ENCODE results near the gene KCNJ1.

The KCNJ1 gene

GRCh38 chr11:128881221-128881620 lies 14.1 kb upstream of the KCNJ1 start:
- DNase-seq = no peak

GRCh38 chr11:128879817-128880216 lies 12.7 kb upstream of the KCNJ1 start:
- DNase-seq = no peak

- no peak for DNase-seq
These were observed 11.4 kb upstream of the KCNJ1 start for GRCh38 chr11:128878455-128878854.

DNA sequence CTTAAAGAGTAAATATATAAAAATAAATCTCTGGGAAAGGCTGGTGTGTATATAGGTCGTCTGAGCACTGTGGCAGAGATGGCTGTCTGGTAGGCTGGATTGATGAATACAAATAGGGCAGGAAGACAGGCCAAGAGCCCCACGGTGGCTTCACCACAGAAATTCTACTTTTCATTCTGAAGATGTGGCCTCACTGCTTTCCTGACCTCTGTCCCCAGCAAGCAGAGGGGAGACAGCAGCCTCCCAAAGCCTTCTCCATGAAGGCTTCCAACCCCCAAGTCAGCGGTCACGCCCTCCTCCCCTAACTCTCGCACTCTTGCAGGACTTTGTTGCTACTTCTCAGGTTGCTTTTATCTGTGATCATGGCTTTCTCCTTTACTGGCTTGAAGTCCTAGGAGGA lies 10.6 kb upstream of the KCNJ1 start:
- DNase-seq = no peak

DNA sequence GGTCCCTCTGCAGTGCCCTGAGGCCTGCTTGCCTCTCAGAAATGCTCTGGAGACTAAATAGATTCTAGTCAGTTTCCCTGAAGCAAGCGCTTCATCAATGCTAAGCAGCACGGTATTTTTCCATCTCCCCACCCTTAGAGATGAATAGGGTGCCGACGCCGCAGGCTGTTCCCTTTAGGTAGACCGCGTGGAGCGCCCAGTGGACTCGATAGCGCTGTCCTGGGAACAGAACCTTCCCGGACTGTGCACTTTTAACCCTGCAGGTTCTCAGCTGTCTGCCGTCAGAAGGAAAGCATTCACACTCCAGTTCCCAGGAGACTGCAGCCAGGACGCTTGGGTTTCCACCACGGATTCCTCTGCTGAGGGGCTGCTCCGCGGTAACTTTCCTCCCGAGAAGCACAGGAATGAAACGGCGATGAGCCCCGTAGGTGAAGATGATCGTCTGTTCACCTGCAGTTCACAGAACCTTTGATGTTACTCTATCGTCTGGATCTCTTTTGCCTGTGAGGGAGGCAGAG lies 9.1 kb upstream of the KCNJ1 start:
- no peak for DNase-seq

DNA sequence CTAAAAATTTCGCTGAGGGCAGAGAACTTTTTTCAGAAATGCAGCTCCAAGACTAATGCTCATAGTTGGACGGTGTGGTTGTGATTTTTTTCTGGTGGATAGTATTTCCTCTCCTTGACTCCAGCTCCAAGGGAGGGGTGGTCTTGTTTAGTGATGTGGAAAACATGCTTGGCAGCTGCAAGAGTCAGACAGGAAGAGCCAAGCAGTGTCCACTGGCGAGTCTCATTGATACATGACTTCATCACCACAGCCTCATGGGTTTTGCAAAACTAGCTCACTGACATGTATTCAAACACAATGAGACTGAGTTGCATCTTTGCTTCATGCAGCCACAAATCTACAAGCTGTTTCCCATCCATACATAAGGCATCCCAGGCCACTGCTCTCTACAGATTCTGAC lies 7.3 kb upstream of the KCNJ1 start:
- DNase-seq = no peak

DNA sequence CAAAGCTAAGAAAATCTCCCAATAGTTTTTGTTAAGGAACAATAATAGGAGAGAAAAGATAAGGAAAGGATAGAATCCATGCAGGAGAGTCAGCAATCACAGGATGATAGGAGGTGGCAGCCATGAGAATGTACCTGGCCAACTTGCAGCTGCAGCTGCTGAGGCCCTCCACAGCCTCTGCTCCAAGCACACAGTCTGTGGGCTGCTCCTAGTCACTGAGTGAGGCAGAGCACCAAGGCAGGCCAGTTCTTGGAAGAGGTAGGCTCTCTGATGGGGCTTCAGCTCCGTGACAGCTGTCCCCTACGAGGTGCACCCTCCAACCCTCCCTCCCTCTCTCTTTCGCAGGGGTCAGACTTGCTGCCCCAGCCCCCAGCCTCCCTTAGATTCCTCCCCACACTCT lies 5.5 kb upstream of the KCNJ1 start:
- no peak for DNase-seq

- DNase-seq = no peak
These were observed 5.0 kb upstream of the KCNJ1 start for GRCh38 chr11:128872094-128872493.

DNA sequence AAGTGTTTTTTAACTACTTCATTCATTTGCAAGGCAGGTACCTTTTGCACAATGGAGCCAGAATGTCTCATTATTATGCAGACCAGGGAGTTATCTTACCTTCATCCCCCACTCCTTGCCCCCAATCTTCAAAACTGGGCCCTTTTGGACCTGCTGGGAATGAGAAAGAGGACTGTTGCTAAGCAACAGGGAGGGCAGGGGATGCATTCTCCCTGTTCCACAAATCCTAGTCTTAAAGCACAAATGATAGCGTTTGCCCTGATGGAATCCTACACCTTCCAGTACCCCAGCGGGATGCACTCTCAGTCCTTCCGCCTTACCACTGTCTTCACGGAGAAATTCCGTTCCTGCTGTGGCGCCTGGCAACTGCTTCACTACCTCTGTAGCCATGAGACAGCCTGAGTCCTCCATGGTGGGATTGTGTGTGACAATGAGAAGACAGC lies 4.1 kb upstream of the KCNJ1 start:
- no peak for DNase-seq

DNA sequence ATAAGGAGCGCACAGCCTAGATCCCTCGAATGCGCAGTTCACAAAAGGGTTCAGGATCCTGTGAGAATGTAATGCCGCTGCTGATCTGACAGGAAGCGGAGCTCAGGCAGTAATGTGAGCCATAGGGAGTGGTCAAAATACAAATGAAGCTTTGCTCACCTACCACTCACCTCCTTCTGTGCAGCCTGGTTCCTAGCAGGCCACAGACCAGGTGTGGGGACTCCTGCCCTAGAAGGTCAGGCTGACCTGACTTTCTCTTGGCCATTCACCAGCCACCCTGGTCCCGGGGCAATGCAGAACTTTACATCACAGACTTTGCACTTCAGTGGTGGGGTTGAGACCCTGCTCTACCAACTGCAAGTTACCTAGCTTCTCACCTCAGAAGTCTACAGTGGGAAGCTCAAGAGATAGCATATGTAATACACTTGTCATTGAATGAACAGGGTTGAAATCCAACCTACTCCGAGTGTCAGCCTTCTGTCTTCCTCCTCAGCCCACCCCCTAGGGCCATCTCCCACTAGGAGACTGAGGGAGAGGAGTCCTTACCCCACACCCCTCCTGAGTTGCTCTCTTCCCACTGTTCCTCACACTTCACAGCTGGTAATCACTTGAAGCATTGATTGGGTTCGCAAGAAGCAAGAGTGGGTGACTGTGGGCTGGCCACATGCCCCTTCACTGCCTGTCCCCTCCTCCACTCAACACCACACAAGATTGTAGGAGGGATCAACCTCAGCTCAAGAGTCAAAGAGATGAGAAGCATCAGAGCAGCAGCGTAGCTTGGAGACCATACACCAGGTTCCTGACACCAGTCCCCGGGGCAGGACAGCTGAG lies 2.0 kb upstream of the KCNJ1 start:
- DNase-seq = no peak

DNA sequence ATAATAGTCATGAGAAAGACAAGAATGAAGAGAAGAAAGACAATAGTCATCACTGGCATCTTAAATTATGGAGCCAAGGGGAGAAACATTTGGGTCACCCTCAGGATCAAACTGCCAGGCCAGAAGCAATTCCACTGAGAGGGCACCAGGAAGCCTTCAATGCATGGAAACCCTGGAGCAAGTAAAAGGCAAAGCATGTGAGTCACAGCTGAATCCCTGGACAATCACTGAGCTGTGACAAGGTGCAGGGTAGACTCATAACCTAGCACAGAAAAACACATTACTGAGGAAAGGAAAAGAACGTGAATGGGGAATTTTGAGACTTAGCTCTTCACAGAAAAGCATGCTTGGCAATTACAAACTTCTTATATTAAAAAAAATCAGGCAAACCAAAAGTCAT lies 1.6 kb downstream of the KCNJ1 start:
- DNase-seq = no peak

DNA sequence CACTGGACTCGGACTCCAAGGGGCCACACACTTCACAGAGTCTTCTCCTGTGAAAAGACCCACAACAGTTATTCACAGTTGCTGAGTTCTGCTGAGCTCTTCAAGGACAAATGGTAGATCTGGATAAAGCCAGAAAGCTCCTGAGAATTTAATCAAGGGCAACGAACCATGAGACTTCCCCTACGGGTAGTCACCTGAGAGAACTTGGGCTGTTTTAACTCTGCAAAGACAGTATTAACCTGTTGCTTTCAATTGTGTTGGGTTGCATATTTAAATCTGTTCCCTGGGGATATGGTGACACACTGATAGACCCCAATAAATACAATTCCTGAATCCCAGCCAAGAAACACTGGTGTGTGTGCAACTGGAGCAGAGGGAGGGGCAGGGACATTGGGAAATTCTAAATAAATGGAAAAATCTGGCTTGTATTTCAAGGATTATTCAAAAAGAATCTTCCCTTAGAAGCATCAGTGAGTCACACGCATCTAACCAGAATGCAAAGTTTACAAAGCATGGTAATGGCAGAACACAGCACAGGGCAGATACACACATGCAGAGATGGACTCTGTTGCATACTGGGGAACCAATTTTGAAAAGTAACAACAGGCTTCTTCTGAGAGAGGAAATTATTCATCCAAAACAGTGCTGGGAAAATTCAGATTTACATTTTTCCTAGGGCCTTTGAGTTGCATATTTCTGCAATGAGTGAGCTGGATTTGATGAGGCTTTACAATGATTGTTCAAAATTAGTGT lies 4.0 kb downstream of the KCNJ1 start:
- no peak for DNase-seq

GRCh38 chr11:128862406-128862805 lies 4.7 kb downstream of the KCNJ1 start:
- DNase-seq = no peak

- no peak for DNase-seq
These were observed 6.3 kb downstream of the KCNJ1 start for GRCh38 chr11:128860571-128861361.

DNA sequence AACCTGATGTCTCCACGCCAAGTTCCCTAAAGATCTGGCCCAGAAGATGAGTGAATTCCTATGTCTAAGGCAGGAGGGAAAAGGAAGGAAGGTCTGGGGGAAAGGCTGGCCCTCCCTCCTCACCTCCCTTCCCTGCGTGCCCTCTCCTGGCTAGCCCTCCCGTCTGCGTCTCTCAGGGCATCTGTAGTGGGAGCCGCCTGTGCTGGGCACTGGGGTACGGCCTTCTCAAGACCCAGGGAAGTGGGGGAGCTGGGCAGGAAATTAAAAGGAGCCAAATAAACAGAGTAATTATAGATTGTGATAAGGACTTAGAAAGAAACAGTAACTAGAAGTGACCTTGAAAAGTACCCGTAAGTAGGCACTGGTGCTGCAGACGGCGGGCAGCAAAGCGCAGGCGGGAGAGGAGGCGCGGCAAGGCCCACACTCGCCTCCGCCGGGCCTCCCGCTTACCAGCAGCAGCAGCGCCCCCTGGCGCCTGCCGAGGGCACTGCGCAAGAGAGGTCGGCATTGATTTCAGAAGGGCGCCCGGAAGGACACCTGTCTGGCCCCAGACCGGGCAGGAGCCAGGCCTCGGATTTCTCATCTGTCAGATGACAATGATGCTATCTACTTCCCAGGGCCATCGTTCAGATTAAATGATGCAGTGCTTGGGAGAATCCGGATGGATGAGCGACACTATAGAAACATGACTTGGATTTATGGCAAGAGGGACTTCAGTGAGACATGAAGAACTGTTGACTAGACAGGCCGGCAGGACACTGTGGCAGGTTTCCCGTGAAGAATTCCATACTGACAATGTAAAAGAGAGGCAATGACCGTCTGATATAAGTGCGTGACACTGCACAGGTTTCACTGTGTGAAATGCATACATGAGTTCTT lies 7.3 kb downstream of the KCNJ1 start:
- DNase-seq = peak; percentile 85

- DNase-seq = no peak
These were observed 9.8 kb downstream of the KCNJ1 start for GRCh38 chr11:128857341-128857740.

DNA sequence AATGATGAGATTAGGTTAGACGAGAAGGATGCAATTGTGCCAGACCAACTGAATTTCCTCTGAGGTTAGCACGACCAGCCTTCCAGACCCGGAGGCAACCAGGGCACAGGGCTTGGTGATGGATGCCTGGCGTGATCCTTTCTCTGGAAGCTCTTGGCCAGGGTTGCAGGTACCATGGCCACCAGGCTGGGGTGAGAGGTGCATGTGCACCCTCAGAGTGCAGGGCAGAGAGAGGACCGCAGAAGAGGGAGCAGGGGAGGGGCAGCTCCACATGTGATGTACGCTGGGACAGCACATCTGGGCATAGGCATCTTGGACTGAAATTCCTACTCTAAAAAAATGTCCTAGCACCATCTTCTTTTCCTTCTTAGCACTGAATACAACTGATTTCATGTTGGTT lies 10.9 kb downstream of the KCNJ1 start:
- no peak for DNase-seq

DNA sequence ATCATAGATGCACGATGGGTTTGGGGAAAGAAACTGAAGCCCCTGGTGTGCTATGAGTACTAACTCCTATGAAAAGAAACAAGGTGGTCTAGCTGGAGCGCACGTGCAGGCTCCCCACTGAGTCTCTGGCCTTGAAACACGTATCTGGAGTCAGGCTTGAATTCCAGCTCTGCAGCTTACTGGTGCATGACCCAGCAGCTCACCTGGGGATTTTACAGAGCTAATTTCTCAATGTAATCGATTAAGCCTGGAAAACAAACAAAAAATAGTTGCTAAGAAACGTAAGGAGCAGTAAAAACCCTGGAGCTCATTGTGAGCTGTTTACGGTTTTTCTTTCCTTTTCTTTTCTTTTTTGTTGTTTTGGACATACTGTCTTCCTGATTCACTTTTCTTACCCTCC lies 12.3 kb downstream of the KCNJ1 start:
- DNase-seq = no peak

DNA sequence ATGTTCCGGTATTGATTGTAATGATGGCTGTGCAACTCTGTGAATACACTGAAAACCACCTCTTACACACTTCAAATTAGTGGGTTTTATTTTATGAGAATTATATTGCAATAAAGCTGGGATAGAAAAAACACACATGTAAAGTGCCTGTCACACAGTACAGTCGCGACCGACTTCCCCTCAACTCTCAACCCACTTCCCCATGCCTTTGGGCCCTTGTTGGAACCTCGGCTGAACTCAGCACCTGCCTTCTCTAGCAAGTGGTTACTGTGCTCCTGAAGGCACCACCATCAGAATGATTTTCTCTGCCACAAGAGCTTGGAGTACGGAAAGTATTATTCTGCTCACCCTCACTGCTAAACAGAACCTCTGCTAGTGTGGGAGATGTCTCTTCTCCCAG lies 13.5 kb downstream of the KCNJ1 start:
- DNase-seq = no peak

- DNase-seq = no peak
These were observed 14.6 kb downstream of the KCNJ1 start for GRCh38 chr11:128852327-128853023.

DNA sequence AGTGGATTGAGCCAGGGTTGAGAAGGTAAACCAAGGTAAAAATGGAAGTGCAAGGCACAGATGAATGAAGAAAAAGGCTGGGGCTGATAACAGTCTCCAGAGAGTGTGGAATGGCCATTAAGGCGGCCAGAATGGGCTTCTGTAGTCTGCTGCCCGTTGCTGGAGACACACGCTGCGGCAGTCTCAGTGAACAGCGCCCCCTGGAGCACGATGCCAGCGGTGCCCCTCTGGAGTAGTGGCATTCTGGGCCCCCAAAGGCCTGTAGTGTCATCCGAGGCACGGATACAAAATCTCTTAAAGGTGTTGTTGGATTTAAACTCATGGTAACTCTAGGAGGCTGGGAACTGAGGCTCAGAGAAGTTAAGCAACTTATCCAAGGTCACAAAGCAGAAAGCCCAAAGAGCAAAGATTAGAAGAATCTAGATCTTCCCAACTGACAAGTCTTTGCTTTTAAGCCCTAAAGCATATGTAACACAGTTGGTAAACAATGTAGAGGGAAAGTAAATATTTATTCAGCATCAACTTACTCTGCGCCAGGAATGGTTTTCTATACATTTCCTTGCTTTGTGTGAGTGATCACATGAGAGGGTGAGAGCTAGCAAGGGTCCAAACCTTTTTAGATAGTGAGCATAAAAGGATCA lies 18.2 kb downstream of the KCNJ1 start:
- peak; percentile 77 for DNase-seq

Measured in CD4-positive, alpha-beta T cell treated with Interleukin-17A for 4 hours (primary cell).